Measurements from ENCODE around the gene SLC66A3.

DNA sequence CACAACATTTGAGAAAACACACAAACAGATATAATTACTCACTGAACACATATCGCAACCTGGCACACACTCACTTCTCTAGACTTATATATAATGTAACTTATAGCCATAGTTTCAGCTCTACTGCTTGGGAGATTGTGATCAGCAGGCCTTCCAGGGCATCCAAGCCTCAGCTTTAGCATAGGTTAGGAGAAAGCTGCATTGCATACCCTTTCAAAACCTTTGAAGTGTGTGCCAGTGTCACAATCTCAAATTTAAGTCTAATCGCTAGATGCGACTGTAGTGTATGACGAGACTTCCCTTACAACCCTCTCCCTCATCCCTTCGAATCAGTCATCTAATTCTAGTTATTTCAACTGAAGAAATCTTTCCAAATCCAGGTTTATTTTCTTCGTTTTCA lies 30.9 kb downstream of the SLC66A3 start:
- TF ChIP-seq CTCF (IDR thresholded peaks at IDR 0.05; ENCODE audit: insufficient read depth, low read depth, low read length) (no peak), EZH2 (IDR thresholded peaks at IDR 0.05; ENCODE audit: insufficient read depth, low read length) (no peak)

All from astrocyte (in vitro differentiated cells and primary cell).